Kidney (tissue), 14 donors: ENCODE results near the gene GTPBP10. TPM values are rescaled to one million over a fixed set of nuclear protein-coding genes. Genes with fewer than 3 reads are reported as not detected.

Experiments used
- DNase-seq, 5 donors: peaks; one replicate each; pipeline ENCODE4 v3.0.0-alpha.2; 2013 to 2020
- FAIRE-seq: peaks from 2 replicates; lab custom pipeline; 2012; peaks lifted over from hg19 to GRCh38; lab: Jason Lieb, UNC
- H3K27ac ChIP-seq, 2 donors: one replicate each; pipeline ENCODE4 v1.7.0; 2013; ENCODE audit warnings: low read depth in 2 of 2, low read length in 2 of 2, inconsistent platforms in 1 of 2
- H3K27me3 ChIP-seq: one replicate; pipeline ENCODE4 v1.7.1; 2013; ENCODE audit warnings: low read length, inconsistent platforms; ENCODE audit not compliant: control insufficient read depth, insufficient read depth
- H3K36me3 ChIP-seq, 3 donors: one replicate each; pipeline versions ENCODE4 v1.7.0 to v1.7.1; 2013; ENCODE audit warnings: low read length in 3 of 3, control low read depth in 1 of 3, inconsistent platforms in 1 of 3; ENCODE audit not compliant: insufficient read depth in 3 of 3, control insufficient read depth in 2 of 3
- H3K4me1 ChIP-seq, 3 donors: one replicate each; pipeline versions ENCODE4 v1.7.0 to v1.7.1; 2013; ENCODE audit warnings: low read length in 3 of 3, inconsistent platforms in 1 of 3, low read depth in 1 of 3; ENCODE audit not compliant: control insufficient read depth in 2 of 3, insufficient read depth in 2 of 3
- H3K4me3 ChIP-seq, 3 donors: one replicate each; pipeline versions ENCODE4 v1.7.0 to v1.8.1; 2013; ENCODE audit warnings: low read length in 3 of 3, control low read depth in 1 of 3, inconsistent platforms in 1 of 3
- H3K9ac ChIP-seq, 3 donors: one replicate each; pipeline versions ENCODE4 v1.7.0 to v1.7.1; 2013; ENCODE audit warnings: low read length in 3 of 3, control low read depth in 1 of 3, inconsistent platforms in 1 of 3
- H3K9me3 ChIP-seq, 3 donors: one replicate each; pipeline versions ENCODE4 v1.7.0 to v1.7.1; 2013; ENCODE audit warnings: low read length in 3 of 3, control low read depth in 1 of 3, inconsistent platforms in 1 of 3; ENCODE audit not compliant: control insufficient read depth in 2 of 3, insufficient read depth in 1 of 3
- intact Hi-C: fragments of 100-400 bp; cut with DNase I; formaldehyde crosslinking; loops from one replicate; pipeline ENCODE4 v1.11.1; 2022
- polyA plus RNA-seq: library from polyadenylated mRNA; stranded (reverse); fragments of 350-450 nt; fragmentation: Illumina TruSeq; extraction: RNeasy Lipid Tissue Mini Kit (QIAGEN cat#74804); gene quantifications from one replicate; pipeline ENCODE4 v1.2.3, GENCODE V29; 2014; ENCODE audit warnings: low read depth, low replicate concordance; ENCODE audit not compliant: insufficient read depth
- total RNA-seq: library from RNA; stranded (reverse); fragmentation: NEBNext Ultra II Directional; extraction: Animal tissue kit (Norgen Biotek cat#: 25700); gene quantifications from one replicate; pipeline ENCODE4 v1.2.1, GENCODE V29; 2021
- TF ChIP-seq, protein P1 (sequence below): IDR thresholded peaks from 3 replicates; pipeline ENCODE4 v1.5.1; 2012; ENCODE audit warnings: mild to moderate bottlenecking, moderate library complexity, borderline replicate concordance; ENCODE audit not compliant: insufficient read depth; ENCODE audit errors: extremely low read depth
- donor health status: control.
- donor health status: control.
- donor health status: control.
- donor health status: control.
- donor health status: control.
- donor health status: DM: yes; HTN: yes; CAD: no.
- donor health status: Normal renal cell carcinoma (clear cell type).

The GTPBP10 gene
- total and polyA plus RNA-seq, 2 donors from 2014 or later: 15.2 to 31.8 TPM

DNA sequence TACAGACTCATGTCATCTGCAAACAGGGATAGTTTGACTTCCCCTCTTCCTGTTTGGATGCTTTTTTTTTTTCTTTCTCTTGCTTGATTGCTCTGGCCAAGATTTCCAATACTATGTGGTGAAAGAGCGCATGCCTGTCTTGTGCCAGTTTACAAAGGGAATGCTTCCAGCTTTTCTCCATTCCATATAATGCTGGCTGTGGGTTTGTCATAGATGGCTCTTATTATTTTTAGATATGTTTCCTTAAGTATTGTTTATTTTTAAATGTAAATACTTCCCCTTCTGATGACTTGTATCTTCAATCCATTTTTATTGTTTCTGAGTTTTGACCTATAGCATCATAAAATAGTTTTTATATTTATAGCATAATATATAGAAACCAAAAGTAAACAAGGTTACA, 43.3 kb upstream of the GTPBP10 start:
- DNase-seq (no peak), FAIRE-seq (no peak)
- Histone ChIP-seq H3K27me3 (no peaks in the 10 kb centered on the region), H3K4me1 (no peaks in the 10 kb centered on the region), H3K9me3 (no peaks in the 10 kb centered on the region), H3K9ac (no peak overlapping the region), H3K4me3 (no peak overlapping the region), H3K36me3 (peaks cover 2 to 8% (median 3%) of the 10 kb centered on the region in 3 donors), H3K27ac (no peak overlapping the region)
- TF ChIP-seq, protein P1, sequence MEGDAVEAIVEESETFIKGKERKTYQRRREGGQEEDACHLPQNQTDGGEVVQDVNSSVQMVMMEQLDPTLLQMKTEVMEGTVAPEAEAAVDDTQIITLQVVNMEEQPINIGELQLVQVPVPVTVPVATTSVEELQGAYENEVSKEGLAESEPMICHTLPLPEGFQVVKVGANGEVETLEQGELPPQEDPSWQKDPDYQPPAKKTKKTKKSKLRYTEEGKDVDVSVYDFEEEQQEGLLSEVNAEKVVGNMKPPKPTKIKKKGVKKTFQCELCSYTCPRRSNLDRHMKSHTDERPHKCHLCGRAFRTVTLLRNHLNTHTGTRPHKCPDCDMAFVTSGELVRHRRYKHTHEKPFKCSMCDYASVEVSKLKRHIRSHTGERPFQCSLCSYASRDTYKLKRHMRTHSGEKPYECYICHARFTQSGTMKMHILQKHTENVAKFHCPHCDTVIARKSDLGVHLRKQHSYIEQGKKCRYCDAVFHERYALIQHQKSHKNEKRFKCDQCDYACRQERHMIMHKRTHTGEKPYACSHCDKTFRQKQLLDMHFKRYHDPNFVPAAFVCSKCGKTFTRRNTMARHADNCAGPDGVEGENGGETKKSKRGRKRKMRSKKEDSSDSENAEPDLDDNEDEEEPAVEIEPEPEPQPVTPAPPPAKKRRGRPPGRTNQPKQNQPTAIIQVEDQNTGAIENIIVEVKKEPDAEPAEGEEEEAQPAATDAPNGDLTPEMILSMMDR: no peak
- intact Hi-C loops: no loop called here

DNA sequence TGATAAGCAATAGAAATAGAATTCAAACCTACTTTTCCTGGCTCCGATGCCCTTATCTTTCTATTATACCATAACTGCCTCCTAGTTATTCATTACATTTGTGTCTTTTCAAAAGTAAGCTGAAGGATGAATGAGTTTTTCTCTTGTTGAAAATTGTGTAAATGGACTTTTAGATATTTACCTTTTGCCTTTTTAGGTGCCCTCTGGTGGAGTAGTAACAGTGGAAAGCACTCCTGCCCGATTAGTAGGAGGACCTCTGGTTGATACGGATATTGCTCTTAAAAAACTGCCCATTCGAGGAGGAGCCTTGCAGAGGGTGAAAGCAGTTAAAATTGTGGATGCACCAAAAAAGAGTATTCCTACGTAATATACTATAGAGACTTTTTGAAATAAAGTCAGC, 36.6 kb upstream of the GTPBP10 start:
- no peak for FAIRE-seq
- TF ChIP-seq, protein P1: no peak
- Histone ChIP-seq H3K4me3 (no peak overlapping the region), H3K27ac (no peak overlapping the region), H3K9ac (no peak overlapping the region), H3K4me1 (no peaks in the 10 kb centered on the region), H3K27me3 (no peaks in the 10 kb centered on the region), H3K36me3 (peaks cover 2 to 13% (median 7%) of the 10 kb centered on the region in 3 donors), H3K9me3 (no peaks in the 10 kb centered on the region)
- no peak for DNase-seq
- intact Hi-C loops: no loop called here

DNA sequence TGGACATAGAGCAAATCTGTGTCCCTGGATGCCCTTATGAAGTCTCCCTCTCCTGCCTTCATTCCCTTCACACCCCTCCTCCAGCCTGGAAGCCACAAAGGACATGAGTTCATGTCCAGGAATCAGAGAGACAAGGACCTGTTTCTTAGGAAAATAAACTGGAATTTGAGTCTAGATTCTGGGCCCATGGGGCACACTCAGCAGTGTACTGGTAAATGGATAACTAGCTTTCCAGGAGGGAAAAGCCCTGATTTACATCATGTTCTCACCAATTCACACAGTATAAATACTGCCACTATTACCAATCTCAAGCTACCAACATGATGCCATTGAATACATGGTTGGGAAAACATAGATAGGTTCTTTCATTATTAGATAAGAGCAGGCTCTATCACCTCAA, 35.3 kb upstream of the GTPBP10 start:
- Histone ChIP-seq H3K27me3 (no peaks in the 10 kb centered on the region), H3K27ac (no peak overlapping the region), H3K4me3 (no peak overlapping the region), H3K4me1 (no peaks in the 10 kb centered on the region), H3K9ac (no peak overlapping the region), H3K36me3 (peaks cover 2 to 13% (median 7%) of the 10 kb centered on the region in 3 donors), H3K9me3 (no peaks in the 10 kb centered on the region)
- intact Hi-C loops: no loop called here
- TF ChIP-seq, protein P1: no peak
- FAIRE-seq (no peak), DNase-seq (no peak)

DNA sequence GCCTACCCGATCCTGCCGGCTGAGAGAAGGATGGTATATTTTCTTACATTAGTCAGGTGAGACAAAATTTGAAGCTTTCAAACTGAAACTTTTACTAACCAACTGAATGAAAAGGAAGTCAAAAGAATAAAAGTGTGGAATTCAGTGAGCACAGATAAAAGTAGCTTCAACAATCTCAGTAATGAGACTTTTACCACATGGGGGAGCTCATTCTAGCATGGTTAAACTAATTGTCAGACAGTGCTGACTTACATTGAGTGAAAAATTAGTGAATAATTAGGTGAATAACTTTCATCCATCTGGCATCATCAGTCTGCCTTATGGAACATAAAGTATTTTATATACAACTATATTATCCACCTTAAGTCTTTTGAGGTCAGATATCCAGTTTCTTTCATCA, 33.8 kb upstream of the GTPBP10 start:
- intact Hi-C loops: no loop called here
- DNase-seq (no peak), FAIRE-seq (no peak)
- TF ChIP-seq, protein P1: no peak
- no peaks in the 10 kb centered on the region for H3K9me3 ChIP-seq
- H3K4me1 ChIP-seq: no peaks in the 10 kb centered on the region
- no peak overlapping the region for H3K27ac ChIP-seq
- H3K9ac ChIP-seq: no peak overlapping the region
- H3K36me3 ChIP-seq: peaks cover 0 to 10% (median 6%) of the 10 kb centered on the region in 3 donors
- no peaks in the 10 kb centered on the region for H3K27me3 ChIP-seq
- H3K4me3 ChIP-seq: no peak overlapping the region
